Heart right ventricle (tissue), 16 donors: Measurements from ENCODE around the gene KIF18B. TPM values are rescaled to one million over a fixed set of nuclear protein-coding genes. Genes with fewer than 3 reads are reported as not detected.
A peak's percentile ranks its signal among the peaks of the same experiment; 100 is the strongest.

Experiments
- ATAC-seq, 8 donors: fragments of 200-7000 bp; cut with Tn5 transposase; one replicate each; pipeline ENCODE4 v1.9.1; 2020; ENCODE audit warnings: mild to moderate bottlenecking in 8 of 8, moderate library complexity in 8 of 8, moderate number of reproducible peaks in 1 of 8
- DNase-seq, 2 donors: peaks; one replicate each; pipeline ENCODE4 v3.0.0-alpha.2; 2020
- H3K27ac ChIP-seq, 10 donors: fragments of 200-600 bp; sonication (generic) in 2 of 10; one replicate each; pipeline versions ENCODE4 v1.5.0 to v1.8.0; 2020 to 2022; ENCODE audit warnings: mild to moderate bottlenecking in 3 of 10
- H3K27me3 ChIP-seq, 7 donors: fragments of 200-600 bp; one replicate each; pipeline ENCODE4 v1.8.0; 2021 to 2022; ENCODE audit warnings: mild to moderate bottlenecking in 2 of 7
- H3K36me3 ChIP-seq, 9 donors: fragments of 200-600 bp; sonication (generic) in 1 of 9; one replicate each; pipeline versions ENCODE4 v1.5.0 to v1.8.0; 2020 to 2022; ENCODE audit warnings: mild to moderate bottlenecking in 2 of 9
- H3K4me1 ChIP-seq, 9 donors: fragments of 200-600 bp; sonication (generic) in 1 of 9; one replicate each; pipeline versions ENCODE4 v1.5.0 to v1.8.0; 2020 to 2022; ENCODE audit warnings: mild to moderate bottlenecking in 4 of 9
- H3K4me3 ChIP-seq, 10 donors: fragments of 200-600 bp; sonication (generic) in 2 of 10; one replicate each; pipeline versions ENCODE4 v1.5.0 to v1.8.0; 2020 to 2022; ENCODE audit warnings: mild to moderate bottlenecking in 7 of 10, moderate library complexity in 2 of 10
- H3K9me3 ChIP-seq, 11 donors: fragments of 200-600 bp in 10 of 11; sonication (generic) in 2 of 11; one replicate each; pipeline versions ENCODE4 v1.5.0 to v1.8.0; 2013 to 2022; ENCODE audit warnings: mild to moderate bottlenecking in 2 of 11, control low read depth in 1 of 11, moderate library complexity in 1 of 11
- WGBS, 2 donors: extraction: QIAGEN DNeasy Blood & Tissue Kit; methylation state at CpG; one replicate each; pipeline ENCODE4 v1.1.7; 2013; ENCODE audit warnings: inconsistent platforms in 1 of 2; 5-methylcytosine and 5-hydroxymethylcytosine counted together
- intact Hi-C, 10 donors: fragments of 100-400 bp; cut with DNase I; formaldehyde crosslinking; loops; one replicate each; pipeline versions ENCODE4 v1.11.1 to v1.14.2; 2022
- polyA plus RNA-seq, 2 donors: library from polyadenylated mRNA; stranded (reverse); fragments of 200-250 nt; gene quantifications; one replicate each; pipeline ENCODE4 v1.2.3, GENCODE V29; 2013
- total RNA-seq, 10 donors: library from RNA; stranded (reverse); fragmentation: NEBNext Ultra II Directional in 3 of 10; extraction: Animal tissue kit (Norgen Biotek cat#: 25700) in 3 of 10; gene quantifications; one replicate each; pipeline versions ENCODE4 v1.2.1 to v1.2.4, GENCODE V29; 2021 to 2023
- TF ChIP-seq, protein P1 (sequence below), 9 donors: fragments of 200-600 bp; sonication (generic) in 2 of 9; IDR thresholded peaks; one replicate each; pipeline versions ENCODE4 v1.5.0 to v1.8.0; 2021 to 2022; ENCODE audit warnings: antibody characterized with exemption in 9 of 9, mild to moderate bottlenecking in 5 of 9, moderate library complexity in 1 of 9
- donor health status: Arrhythmogenic right ventricular cardiomyopathy.
- donor health status: ischemic (EF 13 %, LVEDD 7.1; RV severe dilation, severe dysfunction).
- donor health status: healthy with polysubstance abuse.
- donor health status: DM: no; HTN: yes; CAD: no.
- donor health status: DM: no; HTN: no; CAD: no.
- donor health status: ischemic (EF 25% LVEDD 6.9; RV normal size, moderate dysfunction).
- donor health status: ischemic (EF 25% LVEDD 5.7; RV mildly dilated, moderate dysfunction).
- donor health status: healthy.
- donor health status: DM: yes; HTN: yes; CAD: no.
- donor health status: Ischemic cardiomyopathy.
- donor health status: ischemic (EF 35%, LVEDD 5.7; RV mildly dilated, moderate dysfunction).
- donor health status: nonischemic (EF 11% LVEDD 7.7; RV severe dilation, severe dysfunction).
- donor health status: DM: yes; HTN: yes; CAD: no.
- donor health status: PGD.
- donor health status: ischemic (EF 29% LVEDD 5.4; RV normal size, mild dysfunction).
- donor health status: nonischemic (EF 23%, LVEDD 6.1; RV moderate dilation, normal function).

Gene KIF18B
- total and polyA plus RNA-seq, 12 donors, result 0.04 to 4.3 (median 0.20) TPM; not detected in 1

DNA sequence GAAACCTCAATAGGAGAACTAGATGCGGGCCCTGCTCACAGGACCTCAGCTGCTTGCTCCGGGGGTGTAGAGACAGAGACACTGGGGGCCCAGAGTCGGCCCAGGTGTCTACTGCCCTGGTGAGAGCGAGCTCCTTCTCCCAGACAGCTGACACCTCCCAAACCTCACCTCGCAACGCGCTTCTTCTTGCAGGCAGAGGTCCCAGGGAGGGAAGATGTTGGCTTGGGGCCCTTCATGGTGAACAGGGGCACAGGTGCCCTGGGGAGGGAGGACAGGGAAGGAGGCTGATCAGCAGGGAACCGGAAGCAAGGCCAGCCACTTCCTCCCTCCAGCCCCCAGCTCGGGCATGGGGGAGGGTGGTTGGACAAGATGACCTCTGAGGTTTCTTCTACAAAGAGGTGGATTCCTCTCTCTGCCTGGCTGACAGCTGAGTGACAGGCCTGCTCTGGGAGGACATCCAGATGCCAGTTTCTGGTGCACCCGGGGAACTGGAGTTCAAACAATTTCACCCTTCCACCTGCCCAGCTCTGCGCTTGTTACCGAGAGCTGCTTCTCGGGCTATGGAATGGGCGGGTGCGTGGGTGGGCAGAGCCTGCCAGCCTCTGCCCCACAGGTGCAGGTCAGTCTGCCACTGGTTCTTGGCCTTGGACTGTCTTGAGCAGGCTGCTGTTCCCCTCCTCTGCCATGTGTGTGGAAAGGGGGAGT is 20.6 kb downstream of the KIF18B start:
- H3K36me3 ChIP-seq, result peaks cover 0 to 49% (median 0%) of the 10 kb centered on the region in 9 donors
- 81 to 84% methylated on average over 15 of the region's 15 CpGs for WGBS, 2 donors
- ATAC-seq (peak in 1 of 8 donors; percentile 22), DNase-seq (no peak)
- peaks cover 0 to 13% (median 0%) of the 10 kb centered on the region in 9 donors for H3K4me1 ChIP-seq
- no peaks in the 10 kb centered on the region for H3K27me3 ChIP-seq
- H3K27ac ChIP-seq, result no peak overlapping the region
- intact Hi-C loops, result loop anchor here in 3 of 10 donors (5.0 to 10.0 kb wide), 3 partner anchors 75 to 268 kb away; no protein-coding TSS in a partner anchor
- H3K9me3 ChIP-seq, result no peaks in the 10 kb centered on the region
- no peak overlapping the region for H3K4me3 ChIP-seq
- TF ChIP-seq, protein P1, sequence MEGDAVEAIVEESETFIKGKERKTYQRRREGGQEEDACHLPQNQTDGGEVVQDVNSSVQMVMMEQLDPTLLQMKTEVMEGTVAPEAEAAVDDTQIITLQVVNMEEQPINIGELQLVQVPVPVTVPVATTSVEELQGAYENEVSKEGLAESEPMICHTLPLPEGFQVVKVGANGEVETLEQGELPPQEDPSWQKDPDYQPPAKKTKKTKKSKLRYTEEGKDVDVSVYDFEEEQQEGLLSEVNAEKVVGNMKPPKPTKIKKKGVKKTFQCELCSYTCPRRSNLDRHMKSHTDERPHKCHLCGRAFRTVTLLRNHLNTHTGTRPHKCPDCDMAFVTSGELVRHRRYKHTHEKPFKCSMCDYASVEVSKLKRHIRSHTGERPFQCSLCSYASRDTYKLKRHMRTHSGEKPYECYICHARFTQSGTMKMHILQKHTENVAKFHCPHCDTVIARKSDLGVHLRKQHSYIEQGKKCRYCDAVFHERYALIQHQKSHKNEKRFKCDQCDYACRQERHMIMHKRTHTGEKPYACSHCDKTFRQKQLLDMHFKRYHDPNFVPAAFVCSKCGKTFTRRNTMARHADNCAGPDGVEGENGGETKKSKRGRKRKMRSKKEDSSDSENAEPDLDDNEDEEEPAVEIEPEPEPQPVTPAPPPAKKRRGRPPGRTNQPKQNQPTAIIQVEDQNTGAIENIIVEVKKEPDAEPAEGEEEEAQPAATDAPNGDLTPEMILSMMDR (IDR thresholded peaks at IDR 0.05), result no peak

DNA sequence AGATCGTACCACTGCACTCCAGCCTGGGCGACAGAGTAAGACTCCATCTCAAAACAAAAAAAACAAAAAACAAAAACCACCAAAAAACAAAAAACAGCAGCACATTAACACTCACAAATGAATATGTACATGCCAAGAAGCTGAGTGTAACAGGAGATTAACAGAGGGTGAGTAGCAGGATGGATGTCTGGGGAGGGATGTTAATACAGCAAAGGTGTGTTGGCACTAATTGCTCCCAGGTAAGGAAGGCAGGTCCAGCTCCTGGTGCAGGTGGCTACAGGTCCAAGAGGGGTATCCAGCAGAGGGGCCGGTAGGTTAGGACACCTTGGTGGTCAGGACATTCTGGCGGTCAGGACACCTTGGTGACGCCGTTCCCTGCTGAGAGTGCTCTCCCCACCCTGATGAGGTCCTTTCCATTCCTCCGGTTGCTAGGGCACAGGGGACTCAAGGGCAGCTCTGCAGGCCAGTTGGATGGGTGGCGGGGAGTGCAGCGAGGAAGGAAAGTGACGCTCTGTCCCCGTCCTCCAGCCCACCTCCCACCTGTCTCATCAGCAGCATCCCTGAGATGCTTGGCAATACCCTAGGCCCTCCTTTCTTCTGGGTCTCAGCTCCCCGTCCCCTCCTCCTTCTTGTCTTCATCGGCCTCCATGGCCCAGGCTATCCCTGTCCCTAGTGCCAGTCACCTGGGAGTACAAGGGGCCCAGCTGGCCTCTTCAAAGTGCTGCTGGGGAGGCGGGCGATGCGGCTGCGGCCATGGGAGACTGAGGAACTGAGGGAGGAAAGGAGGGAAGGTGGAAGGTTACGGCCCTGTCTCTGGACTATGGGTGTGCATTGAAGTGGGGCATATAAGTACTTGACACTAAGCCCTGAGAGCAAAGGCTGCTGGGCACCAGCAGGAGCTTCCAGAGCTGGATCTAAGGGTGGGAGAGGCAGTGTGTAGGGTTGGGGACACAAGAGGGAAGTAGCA is 21.6 kb downstream of the KIF18B start:
- Histone ChIP-seq H3K9me3 (no peaks in the 10 kb centered on the region), H3K4me3 (no peak overlapping the region), H3K27ac (no peak overlapping the region), H3K27me3 (peaks cover 0 to 4% (median 0%) of the 10 kb centered on the region in 7 donors), H3K36me3 (peaks cover 0 to 39% (median 0%) of the 10 kb centered on the region in 9 donors), H3K4me1 (peaks cover 0 to 17% (median 5%) of the 10 kb centered on the region in 9 donors)
- 96 to 98% methylated on average over 18 of the region's 18 CpGs for WGBS, 2 donors
- ATAC-seq (no peak), DNase-seq (no peak)
- TF ChIP-seq, protein P1 (IDR thresholded peaks at IDR 0.05), result no peak
- intact Hi-C loops, result loop anchor here in 3 of 10 donors (5.0 to 10.0 kb wide), 3 partner anchors 76 to 269 kb away; no protein-coding TSS in a partner anchor

DNA sequence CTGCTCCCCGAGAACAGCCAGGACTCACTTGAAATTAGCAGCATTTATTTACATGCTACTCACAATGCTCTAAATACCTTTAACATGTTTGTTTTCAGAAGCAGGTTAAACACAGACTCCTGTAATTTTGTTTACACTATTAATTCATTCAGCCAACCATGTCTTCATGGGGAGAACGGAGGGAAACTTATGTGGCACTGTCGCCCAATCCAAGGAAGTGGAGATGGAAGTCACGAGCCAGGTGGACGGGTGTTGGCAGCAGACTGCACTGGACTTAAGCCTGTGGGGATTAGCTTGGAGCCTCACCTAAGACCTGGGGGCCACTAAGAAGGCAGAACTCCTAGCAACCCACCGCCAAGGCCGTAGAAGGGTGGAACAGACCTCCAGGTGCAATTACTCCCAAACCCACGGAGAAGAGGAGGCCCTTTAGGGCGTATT is 23.4 kb downstream of the KIF18B start:
- Histone ChIP-seq H3K27ac (no peak overlapping the region), H3K4me1 (peaks cover 3 to 26% (median 10%) of the 10 kb centered on the region in 9 donors), H3K4me3 (no peak overlapping the region), H3K9me3 (no peaks in the 10 kb centered on the region), H3K27me3 (peaks cover 0 to 12% (median 0%) of the 10 kb centered on the region in 7 donors), H3K36me3 (peaks cover 0 to 22% (median 0%) of the 10 kb centered on the region in 9 donors)
- DNase-seq (no peak), ATAC-seq (no peak)
- intact Hi-C loops, result loop anchor here in 6 of 10 donors (5.0 to 10.0 kb wide), 7 partner anchors 43 to 271 kb away; partner anchors contain the start of genes C1QL1 (in 1 of the 6) and PLCD3 (in 1 of the 6)
- WGBS, 2 donors, result 87% methylated on average over 9 of the region's 9 CpGs
- TF ChIP-seq, protein P1 (IDR thresholded peaks at IDR 0.05), result no peak
